KOPT-K1 (cell line): Measurements from ENCODE around the gene BRINP3.

Experiments used
- H3K27ac ChIP-seq: fragments of 200-600 bp; sonication (generic); 2 replicates; pipeline ENCODE4 v1.5.1; 2016; ENCODE audit warnings: antibody characterized with exemption, mild to moderate bottlenecking, low read depth, low read length; ENCODE audit not compliant: poor library complexity, severe bottlenecking
- H3K36me3 ChIP-seq: fragments of 200-600 bp; sonication (generic); 2 replicates; pipeline ENCODE4 v1.5.1; 2017; ENCODE audit warnings: antibody characterized with exemption, mild to moderate bottlenecking, low read length, moderate library complexity; ENCODE audit not compliant: insufficient read depth
- H3K9me3 ChIP-seq: fragments of 200-600 bp; sonication (generic); 2 replicates; pipeline ENCODE4 v1.5.1; 2017; ENCODE audit warnings: antibody characterized with exemption, low read length, mild to moderate bottlenecking; ENCODE audit not compliant: insufficient read depth, poor library complexity, severe bottlenecking

The BRINP3 gene

DNA sequence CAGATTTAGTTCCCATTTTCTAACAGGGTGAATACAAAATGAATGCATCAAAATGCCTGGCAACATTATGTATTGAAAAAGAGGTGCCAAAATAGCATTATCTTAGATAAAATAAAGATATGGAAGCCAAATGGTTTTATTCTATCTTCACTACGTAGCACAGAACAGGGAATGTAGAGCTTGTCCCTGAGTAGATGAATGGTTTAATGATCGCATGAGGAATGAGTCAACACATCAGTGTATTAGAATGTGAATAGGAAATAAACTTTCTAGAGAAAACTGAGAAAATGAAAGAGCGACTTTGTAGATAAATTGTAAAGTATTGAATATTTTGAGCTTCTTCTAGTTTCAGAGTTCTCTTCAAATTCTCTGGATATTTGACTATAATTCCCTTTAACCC is 74.3 kb downstream of the BRINP3 start:
- Histone ChIP-seq H3K27ac (no peak overlapping the region), H3K9me3 (no peaks in the 10 kb centered on the region), H3K36me3 (no peaks in the 10 kb centered on the region)

DNA sequence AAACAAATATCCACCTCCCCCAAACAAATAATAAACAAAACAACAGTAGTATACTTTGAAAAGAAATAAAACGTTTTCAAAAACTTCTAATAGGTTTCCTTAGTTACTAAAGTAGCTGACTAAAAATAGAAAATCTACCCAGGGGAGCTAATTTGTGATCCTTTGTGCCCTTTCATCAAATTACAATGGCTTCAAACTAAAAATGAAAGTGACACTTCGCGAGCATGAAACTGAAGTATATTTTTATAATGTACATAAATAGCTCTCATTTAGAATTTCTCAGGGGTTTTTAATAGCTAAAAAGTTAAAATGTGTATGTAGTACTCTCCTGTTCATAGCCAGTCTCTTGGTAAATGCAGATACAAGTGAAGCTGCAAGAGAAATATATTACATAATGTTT is 78.4 kb downstream of the BRINP3 start:
- Histone ChIP-seq H3K9me3 (no peaks in the 10 kb centered on the region), H3K36me3 (no peaks in the 10 kb centered on the region), H3K27ac (no peak overlapping the region)

DNA sequence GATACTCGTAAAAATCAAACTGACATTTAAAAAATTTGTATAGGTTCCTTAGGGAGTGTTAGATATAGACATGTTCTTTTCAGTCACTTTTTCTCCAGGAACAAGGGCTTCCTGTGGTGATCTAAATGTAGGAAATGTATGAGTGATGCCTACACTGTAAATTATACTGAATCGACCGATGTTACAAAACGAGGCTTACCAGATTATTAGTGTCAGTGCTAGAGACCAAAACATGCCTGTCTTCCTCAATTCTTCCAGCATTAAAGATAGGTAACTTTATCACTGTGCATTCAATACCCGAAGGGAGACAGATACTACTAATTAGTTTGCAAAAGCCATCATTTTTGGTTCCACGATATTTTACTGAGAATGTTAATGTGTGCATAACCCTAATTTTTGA is 86.1 kb downstream of the BRINP3 start:
- no peak overlapping the region for H3K27ac ChIP-seq
- no peaks in the 10 kb centered on the region for H3K9me3 ChIP-seq
- no peaks in the 10 kb centered on the region for H3K36me3 ChIP-seq

DNA sequence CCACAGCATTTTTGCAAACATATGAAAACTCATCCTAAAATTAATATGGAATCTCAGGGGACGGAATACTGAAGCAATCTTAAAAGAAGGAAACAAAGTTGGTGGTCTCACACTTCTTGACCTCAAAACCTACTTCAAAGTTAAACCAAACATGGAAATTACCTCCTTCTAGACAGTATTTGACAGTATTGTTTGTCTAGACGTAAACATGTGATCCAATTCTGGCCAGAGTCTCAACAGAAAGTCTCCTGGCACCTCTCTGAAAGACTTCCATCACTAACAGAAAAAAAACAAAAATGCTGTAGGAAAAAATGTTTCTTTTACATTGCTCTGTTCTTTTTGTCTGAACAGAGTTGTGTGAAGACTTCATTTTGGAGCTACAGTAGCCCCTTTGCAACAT is 99.7 kb downstream of the BRINP3 start:
- Histone ChIP-seq H3K27ac (no peak overlapping the region), H3K9me3 (no peaks in the 10 kb centered on the region), H3K36me3 (no peaks in the 10 kb centered on the region)

DNA sequence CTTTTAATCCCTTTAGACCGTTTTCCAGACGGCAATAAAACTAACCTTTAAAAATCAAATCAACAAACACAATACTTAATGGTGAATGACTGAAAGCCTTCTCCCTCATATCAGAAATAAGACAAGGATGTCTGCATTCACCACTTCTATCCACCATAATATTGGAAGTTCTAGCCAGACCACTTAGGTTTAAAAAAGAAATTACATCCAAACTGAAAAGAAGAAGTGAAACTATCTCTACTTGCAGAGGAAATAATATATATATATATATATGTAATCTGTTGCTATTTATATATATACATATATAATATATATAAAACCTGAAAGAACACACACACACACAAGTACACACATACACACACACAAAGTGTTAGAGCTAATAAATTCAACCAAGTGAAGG is 100.4 kb downstream of the BRINP3 start:
- H3K36me3 ChIP-seq, result no peaks in the 10 kb centered on the region
- H3K9me3 ChIP-seq, result no peaks in the 10 kb centered on the region
- no peak overlapping the region for H3K27ac ChIP-seq

DNA sequence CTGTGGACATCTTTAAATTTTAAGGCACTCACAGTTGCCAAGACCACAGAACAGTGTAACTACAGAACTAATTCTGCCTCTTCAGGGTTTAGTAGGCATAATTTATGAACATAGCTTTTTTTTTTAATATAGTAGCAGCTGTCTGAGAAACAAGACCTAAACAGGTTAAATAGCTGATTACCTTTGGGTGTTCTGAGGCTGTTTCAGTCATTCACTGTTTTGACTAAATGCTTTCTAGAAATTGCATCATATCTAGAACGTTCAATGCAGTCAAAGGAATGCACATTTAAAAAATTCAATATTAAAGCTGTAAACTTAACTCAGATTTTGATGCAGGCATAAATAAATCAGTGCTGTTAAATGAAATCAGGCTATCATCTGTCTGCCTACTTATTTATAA is 101.6 kb downstream of the BRINP3 start:
- Histone ChIP-seq H3K27ac (no peak overlapping the region), H3K36me3 (no peaks in the 10 kb centered on the region), H3K9me3 (no peaks in the 10 kb centered on the region)

DNA sequence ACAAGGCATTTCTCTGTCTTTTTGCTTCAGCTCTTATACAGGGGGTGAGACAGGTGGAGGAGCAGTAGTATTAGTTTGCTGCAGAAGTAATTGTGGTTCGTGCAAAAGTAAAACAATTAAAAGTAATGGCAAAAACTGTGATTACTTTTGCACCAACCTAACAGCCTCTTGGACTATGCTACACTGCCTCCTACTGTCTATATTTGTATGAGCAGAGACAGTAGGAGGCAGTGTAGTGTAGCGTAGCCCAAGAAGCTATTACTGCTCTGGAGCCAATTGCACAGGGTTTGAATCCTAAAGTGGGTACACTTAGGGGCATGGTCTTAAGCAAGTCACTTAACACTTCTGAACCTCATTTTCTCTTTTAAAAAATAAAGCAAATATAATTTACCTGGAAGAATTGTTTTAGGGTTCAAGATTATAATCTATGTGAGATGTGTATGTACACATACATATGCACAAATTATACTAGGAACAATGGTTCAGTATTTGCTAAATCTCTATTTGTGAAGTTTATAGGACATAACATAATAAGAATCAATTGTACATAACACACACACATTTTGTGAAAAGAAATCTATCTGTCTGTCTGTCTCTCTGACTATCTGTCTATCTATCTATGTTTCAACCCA is 103.8 kb downstream of the BRINP3 start:
- no peak overlapping the region for H3K27ac ChIP-seq
- no peaks in the 10 kb centered on the region for H3K9me3 ChIP-seq
- no peaks in the 10 kb centered on the region for H3K36me3 ChIP-seq

DNA sequence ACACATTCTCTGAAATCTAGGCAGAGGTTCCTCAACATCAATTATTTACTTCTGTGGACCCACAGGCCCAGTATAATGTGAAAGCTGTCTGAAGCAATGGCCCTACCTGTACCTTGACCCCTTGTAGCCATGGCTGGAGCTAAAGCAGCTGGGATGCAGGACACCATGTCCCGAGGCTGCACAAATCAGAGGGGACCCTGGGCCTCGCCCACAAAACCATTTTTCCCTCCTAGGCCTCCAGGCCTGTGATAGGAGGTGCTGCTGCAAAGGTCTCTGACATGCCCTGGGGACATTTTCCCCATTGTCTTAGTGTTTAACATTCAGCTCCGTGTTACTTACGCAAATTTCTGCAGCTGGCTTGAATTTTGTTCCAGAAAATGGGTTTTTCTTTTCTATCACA is 110.5 kb downstream of the BRINP3 start:
- Histone ChIP-seq H3K27ac (no peak overlapping the region), H3K9me3 (no peaks in the 10 kb centered on the region), H3K36me3 (no peaks in the 10 kb centered on the region)

DNA sequence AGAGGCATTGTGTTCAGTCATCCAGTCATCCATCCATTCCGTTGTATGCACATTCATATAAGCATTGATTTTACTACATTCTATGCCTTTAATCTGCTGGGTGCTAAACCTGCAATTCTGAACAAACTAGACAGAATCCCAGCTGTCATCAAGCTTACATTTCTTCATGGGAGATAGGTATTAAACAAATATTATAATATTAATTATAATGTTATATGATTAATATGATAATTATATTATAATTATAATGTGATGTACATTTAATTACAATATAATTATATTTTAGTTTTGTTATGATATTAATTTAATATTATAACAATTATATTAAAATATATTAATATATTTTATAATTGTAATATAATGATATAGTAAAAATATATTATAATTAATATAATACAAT is 112.4 kb downstream of the BRINP3 start:
- Histone ChIP-seq H3K9me3 (no peaks in the 10 kb centered on the region), H3K27ac (no peak overlapping the region)

DNA sequence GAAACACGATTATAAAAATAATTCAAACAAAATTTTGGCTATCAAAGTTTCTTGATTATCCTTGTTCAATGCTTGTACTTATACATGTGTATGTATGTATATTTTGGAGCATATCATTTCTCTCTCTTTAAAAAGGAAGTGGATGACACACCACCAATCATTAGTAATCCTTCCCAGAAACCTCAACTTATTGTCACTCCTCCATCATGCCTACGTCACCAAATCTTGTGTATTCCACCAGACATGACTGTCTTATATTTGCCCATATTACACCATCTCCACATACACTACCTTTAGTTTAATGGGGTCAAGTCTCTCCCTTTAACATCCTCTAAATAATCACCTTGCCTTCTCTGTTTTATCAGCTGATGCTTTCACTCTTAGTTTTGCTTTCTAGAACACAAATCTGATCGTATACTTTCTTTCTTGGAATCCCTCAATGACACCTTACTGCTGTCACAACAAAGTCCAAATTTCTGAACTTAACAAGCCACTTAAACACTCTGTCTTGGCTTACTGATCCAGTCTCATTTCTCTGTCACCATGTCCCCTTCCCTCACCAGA is 124.0 kb downstream of the BRINP3 start:
- H3K36me3 ChIP-seq, result no peaks in the 10 kb centered on the region
- H3K9me3 ChIP-seq, result no peaks in the 10 kb centered on the region

More for the DNA sequence above, 112.4 kb downstream of the BRINP3 start:
- H3K36me3 ChIP-seq, result no peaks in the 10 kb centered on the region

DNA sequence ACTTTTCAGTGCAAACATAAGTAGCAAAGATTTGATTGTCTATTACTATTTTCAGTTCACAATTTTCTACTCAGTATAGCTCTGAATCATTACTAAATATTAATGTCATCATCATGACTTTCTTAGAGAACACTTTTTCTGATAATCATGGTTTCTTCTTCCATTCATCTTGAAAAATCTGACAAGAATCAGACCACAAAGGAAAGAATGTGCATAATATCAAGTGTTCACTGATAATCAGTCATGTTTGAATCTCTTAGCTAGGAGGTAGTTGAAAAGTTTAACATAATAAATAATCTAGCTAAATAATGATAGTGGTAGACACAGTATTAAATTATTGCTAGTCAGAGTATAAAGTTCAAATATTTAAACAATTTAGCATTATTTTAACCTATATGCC is 133.2 kb downstream of the BRINP3 start:
- Histone ChIP-seq H3K27ac (no peak overlapping the region), H3K9me3 (no peaks in the 10 kb centered on the region), H3K36me3 (no peaks in the 10 kb centered on the region)

More for the DNA sequence above, 124.0 kb downstream of the BRINP3 start:
- no peak overlapping the region for H3K27ac ChIP-seq

DNA sequence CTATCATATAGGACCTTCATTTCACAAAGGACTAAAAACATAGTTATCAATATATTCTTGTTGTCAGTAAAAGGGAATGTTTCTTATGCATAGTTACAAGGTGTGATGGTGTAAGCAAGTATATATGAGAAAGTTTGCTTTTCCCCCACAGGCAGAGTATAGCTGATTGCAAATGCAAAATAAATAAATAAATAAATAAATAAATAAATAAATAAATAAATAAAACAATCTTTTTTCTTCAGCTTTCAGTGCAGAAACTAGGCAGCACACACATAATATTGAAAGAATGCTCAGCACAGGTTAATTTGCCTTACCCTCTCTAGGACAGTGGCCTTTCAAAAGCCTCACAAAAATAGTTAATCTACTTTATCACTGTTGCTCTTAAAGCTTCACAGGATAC is 138.8 kb downstream of the BRINP3 start:
- Histone ChIP-seq H3K9me3 (no peaks in the 10 kb centered on the region), H3K36me3 (no peaks in the 10 kb centered on the region), H3K27ac (no peak overlapping the region)

DNA sequence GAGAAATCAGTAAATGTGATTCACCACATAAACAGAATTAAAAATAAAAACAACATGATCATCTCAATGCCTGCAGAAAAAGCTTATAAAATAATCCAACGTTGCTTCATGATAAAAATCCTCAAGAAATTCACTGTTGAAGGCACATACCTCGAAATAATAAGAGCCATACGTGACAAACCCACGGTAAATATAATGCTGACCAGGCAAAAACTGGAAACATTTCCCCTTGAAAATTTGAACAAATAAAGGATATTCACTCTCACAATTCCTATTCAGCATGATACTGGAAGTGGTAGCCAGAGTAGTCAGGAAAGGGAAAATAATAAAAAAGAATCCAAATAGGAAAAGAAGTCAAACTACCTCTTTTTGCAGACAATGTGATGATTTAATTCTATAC is 148.8 kb downstream of the BRINP3 start:
- Histone ChIP-seq H3K36me3 (no peaks in the 10 kb centered on the region), H3K27ac (no peak overlapping the region), H3K9me3 (no peaks in the 10 kb centered on the region)

DNA sequence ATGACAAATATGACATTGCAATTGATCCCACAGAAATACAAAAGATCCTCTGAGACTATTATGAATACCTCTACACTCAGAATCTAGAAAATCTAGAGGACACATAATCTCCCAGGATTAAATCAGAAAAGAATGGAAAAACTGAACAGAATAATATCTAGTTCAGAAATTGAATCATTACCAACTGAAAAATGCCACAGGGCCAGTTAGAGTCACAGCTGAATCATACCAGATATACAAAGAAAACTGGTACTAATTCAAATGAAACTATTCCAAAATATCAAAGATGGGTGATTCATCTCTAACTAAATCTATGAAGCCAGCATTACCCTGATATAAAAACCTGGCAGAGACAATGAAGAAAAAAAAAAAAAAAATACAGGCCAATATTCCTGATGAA is 149.3 kb downstream of the BRINP3 start:
- no peak overlapping the region for H3K27ac ChIP-seq
- H3K9me3 ChIP-seq, result no peaks in the 10 kb centered on the region
- no peaks in the 10 kb centered on the region for H3K36me3 ChIP-seq

DNA sequence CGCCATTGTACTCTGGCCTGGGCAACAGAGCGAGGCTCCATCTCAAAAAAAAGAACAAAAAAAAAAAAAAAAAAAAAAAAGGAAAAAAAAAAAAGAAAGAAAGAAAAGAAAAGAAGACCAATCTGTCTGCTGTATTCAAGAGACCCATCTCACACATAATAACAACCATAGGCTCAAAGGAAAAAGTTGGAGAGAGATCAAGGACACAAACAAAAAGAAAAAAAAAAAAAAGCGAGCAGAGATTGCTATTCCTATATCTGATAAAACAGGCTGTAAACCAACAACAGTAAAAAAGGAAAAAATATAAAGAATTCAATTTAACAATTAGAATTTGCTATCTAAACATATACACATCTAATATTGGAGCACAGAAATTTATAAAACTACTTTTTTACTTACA is 150.4 kb downstream of the BRINP3 start:
- H3K27ac ChIP-seq, result no peak overlapping the region

DNA sequence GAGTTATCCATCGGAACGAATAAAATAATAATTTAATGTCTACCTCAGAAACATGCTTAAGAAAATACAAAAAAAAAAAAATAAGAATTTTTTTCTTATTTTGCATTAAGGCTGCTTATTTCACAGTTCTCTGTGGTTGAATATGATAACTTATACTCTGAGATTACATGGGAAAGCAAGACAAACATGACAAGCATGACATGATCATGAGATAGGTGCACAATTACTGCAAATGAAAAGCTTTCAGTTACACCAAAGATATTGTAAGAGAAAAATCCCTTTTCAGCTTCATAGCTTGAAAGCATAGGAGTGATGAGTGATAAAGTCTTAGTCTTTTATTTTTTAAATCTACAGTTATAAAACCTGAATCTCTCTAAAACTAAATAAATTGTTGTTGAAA is 154.1 kb downstream of the BRINP3 start:
- Histone ChIP-seq H3K27ac (no peak overlapping the region), H3K9me3 (no peaks in the 10 kb centered on the region), H3K36me3 (no peaks in the 10 kb centered on the region)

More for the DNA sequence above, 150.4 kb downstream of the BRINP3 start:
- H3K36me3 ChIP-seq, result no peaks in the 10 kb centered on the region
- no peaks in the 10 kb centered on the region for H3K9me3 ChIP-seq
